ENCODE data around the gene SLCO2A1.

DNA sequence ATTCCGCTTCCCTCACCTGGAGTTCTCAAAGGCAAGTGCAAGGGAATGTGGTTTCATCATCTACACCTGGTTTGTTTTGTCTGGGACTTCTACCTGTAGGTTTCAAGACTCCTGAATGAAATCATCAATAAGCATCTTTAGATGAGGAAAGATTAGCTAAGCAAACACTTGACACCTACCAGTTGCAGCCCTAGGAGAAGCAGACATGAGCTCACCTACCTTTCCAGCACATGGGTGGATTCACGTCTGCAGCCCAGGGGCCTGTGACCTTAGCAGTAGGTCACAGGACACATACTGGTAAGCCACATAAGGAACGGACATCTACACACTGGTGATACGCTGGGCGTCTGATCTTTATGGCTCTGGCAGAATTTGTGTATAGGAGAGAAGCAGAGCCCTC lies 26.7 kb downstream of the SLCO2A1 start:
- TF ChIP-seq SUZ12 (IDR thresholded peaks at IDR 0.05; ENCODE audit: extremely low read depth, insufficient read depth, insufficient read length) (no peak), YY1 (IDR thresholded peaks at IDR 0.05; ENCODE audit: insufficient read depth, insufficient read length) (no peak)

All from NT2/D1 (cell line).